Mesenchymal stem cell (in vitro differentiated cells and primary cell): ENCODE results near the gene PATL1. TPM values are rescaled to one million over a fixed set of nuclear protein-coding genes. Genes with fewer than 3 reads are reported as not detected.

Experiments
- DNase-seq: peaks from one replicate; pipeline ENCODE4 v3.0.0-alpha.2; 2013
- H2AFZ ChIP-seq: one replicate; pipeline ENCODE4 v1.6.1; 2013; ENCODE audit warnings: low read depth, mild to moderate bottlenecking, control low read depth, inconsistent platforms, low read length, moderate library complexity
- H2AK5ac ChIP-seq: 2 replicates; pipeline ENCODE4 v1.6.1; 2013; ENCODE audit warnings: low read length, moderate library complexity, mild to moderate bottlenecking, inconsistent platforms; ENCODE audit not compliant: severe bottlenecking
- H2BK120ac ChIP-seq: one replicate; pipeline ENCODE4 v1.6.1; 2013; ENCODE audit warnings: low read depth, mild to moderate bottlenecking, inconsistent platforms, low read length, moderate library complexity
- H2BK12ac ChIP-seq, 2 experiments: one replicate each; pipeline ENCODE4 v1.6.1; 2013; ENCODE audit warnings: inconsistent platforms in 2 of 2, low read length in 2 of 2, mild to moderate bottlenecking in 2 of 2, moderate library complexity in 2 of 2, control low read depth in 1 of 2
- H2BK15ac ChIP-seq: one replicate; pipeline ENCODE4 v1.6.1; 2013; ENCODE audit warnings: mild to moderate bottlenecking, low read depth, inconsistent platforms; ENCODE audit not compliant: poor library complexity, severe bottlenecking
- H2BK5ac ChIP-seq: 2 replicates; pipeline ENCODE4 v1.6.1; 2013; ENCODE audit warnings: low read depth, mild to moderate bottlenecking, low read length, control low read depth, inconsistent platforms; ENCODE audit not compliant: poor library complexity, severe bottlenecking
- H3K14ac ChIP-seq, 2 experiments: one replicate each; pipeline ENCODE4 v1.6.1; 2013; ENCODE audit warnings: inconsistent platforms in 2 of 2, low read length in 2 of 2, control low read depth in 1 of 2, mild to moderate bottlenecking in 1 of 2, moderate library complexity in 1 of 2
- H3K18ac ChIP-seq, 2 experiments: one replicate each; pipeline ENCODE4 v1.6.1; 2013; ENCODE audit warnings: inconsistent platforms in 2 of 2, low read length in 2 of 2, control low read depth in 1 of 2, low read depth in 1 of 2, mild to moderate bottlenecking in 1 of 2
- H3K23ac ChIP-seq, 2 experiments: one replicate each; pipeline ENCODE4 v1.6.1; 2013; ENCODE audit warnings: inconsistent platforms in 2 of 2, low read length in 2 of 2, mild to moderate bottlenecking in 2 of 2, moderate library complexity in 2 of 2, control low read depth in 1 of 2
- H3K27ac ChIP-seq: 2 replicates; pipeline ENCODE4 v1.5.1; 2013; ENCODE audit warnings: mild to moderate bottlenecking, moderate library complexity, low read length, control low read depth, inconsistent platforms; ENCODE audit not compliant: poor library complexity, severe bottlenecking
- H3K27me3 ChIP-seq, 2 experiments: 2 replicates each; pipeline versions ENCODE4 v1.6.1 to v1.7.0; 2013; ENCODE audit warnings: low read length in 2 of 2, mild to moderate bottlenecking in 2 of 2, moderate library complexity in 2 of 2, control low read depth in 1 of 2, inconsistent platforms in 1 of 2; ENCODE audit not compliant: control insufficient read depth in 1 of 2, insufficient read depth in 1 of 2
- H3K36me3 ChIP-seq, 2 experiments: 2 replicates each; pipeline versions ENCODE4 v1.6.1 to v1.7.0; 2013; ENCODE audit warnings: low read length in 2 of 2, control low read depth in 1 of 2, inconsistent platforms in 1 of 2, low read depth in 1 of 2, mild to moderate bottlenecking in 1 of 2; ENCODE audit not compliant: insufficient read depth in 2 of 2, control insufficient read depth in 1 of 2
- H3K4ac ChIP-seq, 2 experiments: one replicate each; pipeline ENCODE4 v1.6.1; 2013; ENCODE audit warnings: inconsistent platforms in 2 of 2, low read length in 2 of 2, mild to moderate bottlenecking in 2 of 2, moderate library complexity in 2 of 2, control low read depth in 1 of 2, low read depth in 1 of 2
- H3K4me1 ChIP-seq: 2 replicates; pipeline ENCODE4 v1.6.1; 2013; ENCODE audit warnings: low read depth, low read length, control low read depth; ENCODE audit not compliant: control insufficient read depth, insufficient read depth
- H3K4me2 ChIP-seq: 2 replicates; pipeline ENCODE4 v1.6.1; 2013; ENCODE audit warnings: low read length, mild to moderate bottlenecking, inconsistent platforms; ENCODE audit not compliant: poor library complexity, severe bottlenecking
- H3K4me3 ChIP-seq, 2 experiments: 2 replicates each; pipeline versions ENCODE4 v1.5.1 to v1.7.0; 2013; ENCODE audit warnings: low read length in 2 of 2, mild to moderate bottlenecking in 2 of 2, control low read depth in 1 of 2, low read depth in 1 of 2; ENCODE audit not compliant: insufficient read depth in 1 of 2
- H3K79me1 ChIP-seq: replicated peaks from 2 replicates; pipeline ENCODE4 v1.6.1; 2013; ENCODE audit warnings: mild to moderate bottlenecking, control low read depth, low read length, inconsistent platforms; ENCODE audit not compliant: poor library complexity, severe bottlenecking
- H3K9ac ChIP-seq: 2 replicates; pipeline ENCODE4 v1.7.0; 2013; ENCODE audit warnings: mild to moderate bottlenecking, low read length, moderate library complexity
- H3K9me3 ChIP-seq: 2 replicates; pipeline ENCODE4 v1.7.0; 2013; ENCODE audit warnings: mild to moderate bottlenecking, low read length; ENCODE audit not compliant: control insufficient read depth
- H4K8ac ChIP-seq: one replicate; pipeline ENCODE4 v1.6.1; 2013; ENCODE audit warnings: inconsistent platforms, mild to moderate bottlenecking, low read length, moderate library complexity
- H4K91ac ChIP-seq: one replicate; pipeline ENCODE4 v1.6.1; 2013; ENCODE audit warnings: mild to moderate bottlenecking, low read length, inconsistent platforms
- WGBS: methylation state at CpG from one replicate; pipeline ENCODE4 v1.1.7; 2013; ENCODE audit warnings: mixed read lengths; 5-methylcytosine and 5-hydroxymethylcytosine counted together
- polyA plus RNA-seq, 2 experiments: library from polyadenylated mRNA; stranded (reverse); fragments of 200-250 nt; gene quantifications; one replicate each; pipeline ENCODE4 v1.2.3, GENCODE V29; 2013

PATL1 gene
- polyA plus RNA-seq (2013, experiment 1 of 2) = 43.6 TPM
- 43.9 TPM for polyA plus RNA-seq (2013, experiment 2 of 2)

- Histone ChIP-seq H3K27ac (peak within 1 kb of the TSS; percentile 100), H3K4me1 (peaks cover 2% of the 10 kb centered on the region), H2AFZ (peak within 1 kb of the TSS; percentile 59), H3K14ac (peak within 1 kb of the TSS in 1 of 2 experiments; percentile 99), H4K8ac (peak within 1 kb of the TSS; percentile 66), H3K27me3 (no peaks in the 10 kb centered on the region), H2BK5ac (peak within 1 kb of the TSS; percentile 96), H3K79me1 (no peaks in the 10 kb centered on the region), H3K4me3 (peak within 1 kb of the TSS; percentile 75 to 97), H3K18ac (peak within 1 kb of the TSS; percentile 79 to 96), H3K23ac (peak within 1 kb of the TSS in 1 of 2 experiments; percentile 89), H3K9me3 (no peaks in the 10 kb centered on the region), H3K9ac (peak within 1 kb of the TSS; percentile 99), H3K4ac (peak within 1 kb of the TSS; percentile 93 to 96), H2BK15ac (peak within 1 kb of the TSS; percentile 89), H2BK120ac (peak within 1 kb of the TSS; percentile 91), H3K4me2 (peak within 1 kb of the TSS; percentile 91), H3K36me3 (peaks cover 9 to 27% of the 10 kb centered on the region in 2 experiments), H2BK12ac (peak within 1 kb of the TSS; percentile 14 to 85), H2AK5ac (peak within 1 kb of the TSS; percentile 80), H4K91ac (peak within 1 kb of the TSS; percentile 97)
- peak; percentile 99 for DNase-seq
- under 1% methylated on average over 64 of the region's 68 CpGs for WGBS
Measured at GRCh38 chr11:59668950-59669610, at the start of gene PATL1. TSS of gene PATL1 (minus strand) at chr11:59669037. CDS start at chr11:59668895, 142 bp downstream.

GRCh38 chr11:59716051-59716450 lies 47.2 kb upstream of the PATL1 start:
- H2BK12ac ChIP-seq = no peak overlapping the region

GRCh38 chr11:59713745-59714144 lies 44.9 kb upstream of the PATL1 start, which contains the start of gene OR10V1:
TSS of gene OR10V1 (minus strand) at chr11:59713845. CDS start at chr11:59713845, 0 bp downstream.
- Histone ChIP-seq H3K79me1 (no peaks in the 10 kb centered on the region), H3K18ac (no peak within 1 kb of the TSS), H4K8ac (no peak within 1 kb of the TSS), H2BK5ac (no peak within 1 kb of the TSS), H3K14ac (no peak within 1 kb of the TSS), H3K9ac (no peak within 1 kb of the TSS), H3K36me3 (no peaks in the 10 kb centered on the region), H2BK120ac (no peak within 1 kb of the TSS), H3K4me1 (peaks cover 3% of the 10 kb centered on the region), H2AFZ (no peak within 1 kb of the TSS), H4K91ac (no peak within 1 kb of the TSS), H3K4ac (no peak within 1 kb of the TSS), H3K4me2 (no peak within 1 kb of the TSS), H2BK15ac (no peak within 1 kb of the TSS), H2AK5ac (no peak within 1 kb of the TSS), H3K27ac (no peak within 1 kb of the TSS), H3K27me3 (no peaks in the 10 kb centered on the region), H3K4me3 (no peak within 1 kb of the TSS), H3K23ac (no peak within 1 kb of the TSS), H2BK12ac (no peak within 1 kb of the TSS), H3K9me3 (no peaks in the 10 kb centered on the region)
- WGBS = 80% methylated on average over 2 of the region's 2 CpGs
- DNase-seq = no peak

More at GRCh38 chr11:59716051-59716450, 47.2 kb upstream of the PATL1 start:
- H4K91ac ChIP-seq = no peak overlapping the region
- no peak overlapping the region for H2BK120ac ChIP-seq
- no peak overlapping the region for H3K4ac ChIP-seq
- H4K8ac ChIP-seq = no peak overlapping the region
- WGBS = no CpG with 5 or more reads among the region's 3 CpGs
- H3K27ac ChIP-seq = no peak overlapping the region
- no peaks in the 10 kb centered on the region for H3K4me1 ChIP-seq
- no peak overlapping the region for H3K23ac ChIP-seq
- no peak overlapping the region for H2BK5ac ChIP-seq
- no peak for DNase-seq
- H3K4me2 ChIP-seq = no peak overlapping the region
- H3K9me3 ChIP-seq = no peaks in the 10 kb centered on the region
- no peak overlapping the region for H2AK5ac ChIP-seq
- no peak overlapping the region for H2BK15ac ChIP-seq
- no peaks in the 10 kb centered on the region for H3K27me3 ChIP-seq
- no peaks in the 10 kb centered on the region for H3K79me1 ChIP-seq
- H2AFZ ChIP-seq = no peak overlapping the region
- H3K36me3 ChIP-seq = no peaks in the 10 kb centered on the region
- H3K4me3 ChIP-seq = no peak overlapping the region
- no peak overlapping the region for H3K18ac ChIP-seq
- H3K9ac ChIP-seq = no peak overlapping the region
- H3K14ac ChIP-seq = no peak overlapping the region

- 92% methylated on average over 2 of the region's 3 CpGs for WGBS
- H3K4me1 ChIP-seq = peaks cover 4% of the 10 kb centered on the region
- H3K23ac ChIP-seq = no peak overlapping the region
Measured at GRCh38 chr11:59710136-59710847, 41.5 kb upstream of the PATL1 start.

More at GRCh38 chr11:59710136-59710847, 41.5 kb upstream of the PATL1 start:
- H3K27me3 ChIP-seq = no peaks in the 10 kb centered on the region
- H2BK120ac ChIP-seq = no peak overlapping the region
- no peaks in the 10 kb centered on the region for H3K36me3 ChIP-seq
- H3K4ac ChIP-seq = no peak overlapping the region
- H2BK12ac ChIP-seq = no peak overlapping the region
- no peak overlapping the region for H4K8ac ChIP-seq
- no peak overlapping the region for H2AK5ac ChIP-seq
- H2AFZ ChIP-seq = no peak overlapping the region
- H3K14ac ChIP-seq = no peak overlapping the region
- no peak for DNase-seq
- no peaks in the 10 kb centered on the region for H3K79me1 ChIP-seq
- H4K91ac ChIP-seq = no peak overlapping the region
- H3K18ac ChIP-seq = no peak overlapping the region
- no peak overlapping the region for H2BK5ac ChIP-seq
- no peak overlapping the region for H3K27ac ChIP-seq
- no peaks in the 10 kb centered on the region for H3K9me3 ChIP-seq
- H3K4me3 ChIP-seq = no peak overlapping the region
- H2BK15ac ChIP-seq = no peak overlapping the region
- H3K4me2 ChIP-seq = no peak overlapping the region
- no peak overlapping the region for H3K9ac ChIP-seq
